NT2/D1 (cell line): ENCODE results near the gene CHST5.
"Not testable (repeated sequence)": the region's sequence is repeated elsewhere in the genome, so short reads cannot be mapped to it uniquely, and the experiment has no call there.

Experiments
- DNase-seq: peaks from one replicate; pipeline ENCODE4 v3.0.0-alpha.2; 2011; ENCODE audit warnings: low read depth, low spot score
- H3K27me3 ChIP-seq: 2 replicates; pipeline ENCODE4 v1.6.0; 2011; ENCODE audit warnings: mild to moderate bottlenecking; ENCODE audit not compliant: insufficient read length, insufficient read depth
- H3K36me3 ChIP-seq: 2 replicates; pipeline ENCODE4 v1.6.1; 2011; ENCODE audit warnings: mild to moderate bottlenecking, low read length, mixed read lengths; ENCODE audit not compliant: insufficient read depth, insufficient read length
- H3K4me1 ChIP-seq: 2 replicates; pipeline ENCODE4 v1.5.1; 2011; ENCODE audit not compliant: insufficient read depth, insufficient read length
- H3K4me3 ChIP-seq: 2 replicates; pipeline ENCODE4 v1.5.1; 2011; ENCODE audit warnings: low read depth; ENCODE audit not compliant: insufficient read length
- H3K9ac ChIP-seq: 2 replicates; pipeline ENCODE4 v1.6.0; 2011; ENCODE audit warnings: low read depth; ENCODE audit not compliant: insufficient read length
- H3K9me3 ChIP-seq: 2 replicates; pipeline ENCODE4 v1.5.1; 2011; ENCODE audit warnings: mild to moderate bottlenecking, low read length; ENCODE audit not compliant: insufficient read depth
- SUZ12 ChIP-seq: IDR thresholded peaks from 2 replicates; pipeline ENCODE4 v1.6.1; 2011; ENCODE audit not compliant: insufficient read length, insufficient read depth; ENCODE audit errors: extremely low read depth
- YY1 ChIP-seq: IDR thresholded peaks from 2 replicates; pipeline ENCODE4 v1.6.1; 2011; ENCODE audit not compliant: insufficient read length, insufficient read depth
- ZNF274 ChIP-seq: IDR thresholded peaks from 2 replicates; pipeline ENCODE4 v1.6.1; 2011; ENCODE audit warnings: mild to moderate bottlenecking, low read depth, low read length

The CHST5 gene

GRCh38 chr16:75502916-75503605, 32.8 kb downstream of the CHST5 start:
- Histone ChIP-seq H3K9me3 (no peaks in the 10 kb centered on the region), H3K9ac (no peak overlapping the region), H3K36me3 (no peaks in the 10 kb centered on the region), H3K27me3 (no peaks in the 10 kb centered on the region), H3K4me3 (no peak overlapping the region), H3K4me1 (no peaks in the 10 kb centered on the region)
- DNase-seq: no peak
- TF ChIP-seq YY1: no peak
- TF ChIP-seq SUZ12: no peak

GRCh38 chr16:75501820-75502219, 34.1 kb downstream of the CHST5 start:
- DNase-seq, H3K4me1 ChIP-seq: not testable (repeated sequence)

GRCh38 chr16:75501359-75501758, 34.5 kb downstream of the CHST5 start:
- Histone ChIP-seq H3K9ac (no peak overlapping the region), H3K27me3 (no peaks in the 10 kb centered on the region), H3K36me3 (no peaks in the 10 kb centered on the region), H3K4me1 (no peaks in the 10 kb centered on the region), H3K9me3 (no peaks in the 10 kb centered on the region), H3K4me3 (no peak overlapping the region)
- no peak for DNase-seq
- TF ChIP-seq SUZ12 (no peak), YY1 (no peak), ZNF274 (no peak)

More at GRCh38 chr16:75501820-75502219, 34.1 kb downstream of the CHST5 start:
- not testable (repeated sequence) for H3K4me3 ChIP-seq, H3K9ac ChIP-seq, H3K36me3 ChIP-seq, H3K27me3 ChIP-seq, H3K9me3 ChIP-seq

- not testable (repeated sequence) for H3K27me3 ChIP-seq, DNase-seq, H3K36me3 ChIP-seq, H3K4me3 ChIP-seq, H3K9me3 ChIP-seq, H3K9ac ChIP-seq, H3K4me1 ChIP-seq
Measured at GRCh38 chr16:75498605-75499322, 37.1 kb downstream of the CHST5 start.

- no peaks in the 10 kb centered on the region for H3K9me3 ChIP-seq
- no peak for DNase-seq
- TF ChIP-seq SUZ12 (no peak), YY1 (no peak), ZNF274 (no peak)
- peaks cover 3% of the 10 kb centered on the region for H3K4me1 ChIP-seq
- H3K27me3 ChIP-seq: no peaks in the 10 kb centered on the region
- H3K36me3 ChIP-seq: peaks cover 3% of the 10 kb centered on the region
- no peak overlapping the region for H3K9ac ChIP-seq
- H3K4me3 ChIP-seq: no peak overlapping the region
Measured at GRCh38 chr16:75497558-75497957, 38.4 kb downstream of the CHST5 start.

GRCh38 chr16:75495076-75495674, 40.7 kb downstream of the CHST5 start, which contains the start of gene CHST6:
Gene CHST6 (minus strand): TSS chr16:75495441. CDS start chr16:75479828, 15,613 bp downstream.
- no peak for DNase-seq
- Histone ChIP-seq H3K27me3 (no peaks in the 10 kb centered on the region), H3K36me3 (peaks cover 3% of the 10 kb centered on the region), H3K4me1 (peaks cover 3% of the 10 kb centered on the region), H3K9me3 (no peaks in the 10 kb centered on the region), H3K9ac (peak within 1 kb of the TSS; percentile 85), H3K4me3 (peak within 1 kb of the TSS; percentile 77)
- no peak for TF ChIP-seq SUZ12
- no peak for TF ChIP-seq YY1
- TF ChIP-seq ZNF274: no peak

GRCh38 chr16:75494661-75495075, 41.2 kb downstream of the CHST5 start:
- Histone ChIP-seq H3K9ac (peak overlapping the region; percentile 85), H3K27me3 (no peaks in the 10 kb centered on the region), H3K4me1 (peaks cover 3% of the 10 kb centered on the region), H3K36me3 (peaks cover 3% of the 10 kb centered on the region), H3K4me3 (peak overlapping the region; percentile 77), H3K9me3 (no peaks in the 10 kb centered on the region)
- no peak for TF ChIP-seq SUZ12
- no peak for TF ChIP-seq YY1
- TF ChIP-seq ZNF274: no peak
- DNase-seq: no peak
